Measurements from ENCODE around the gene PDE9A.

DNA sequence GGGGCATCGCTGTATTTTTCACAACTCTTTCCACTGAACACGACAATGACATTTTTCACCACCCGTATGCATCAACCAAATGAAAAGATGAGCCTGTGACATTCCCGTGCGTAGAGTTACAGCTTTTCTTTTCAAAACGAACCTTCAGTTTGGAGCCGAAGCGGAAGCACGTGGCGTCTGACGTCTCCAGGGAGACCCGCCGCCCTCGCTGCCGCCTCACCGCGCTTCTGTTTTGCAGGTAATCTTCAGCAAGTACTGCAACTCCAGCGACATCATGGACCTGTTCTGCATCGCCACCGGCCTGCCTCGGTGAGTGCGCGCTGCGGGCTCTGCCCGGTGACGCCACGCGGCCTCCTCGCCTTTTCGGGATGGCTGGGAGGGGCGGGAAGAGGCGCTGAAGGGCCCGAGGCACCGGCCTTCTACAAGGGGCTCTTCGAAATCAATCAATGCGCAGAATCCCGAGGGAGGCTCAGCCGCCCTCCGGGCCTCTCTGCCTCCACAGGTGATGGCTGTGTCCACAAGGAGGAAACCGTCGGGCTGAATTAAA, 32.6 kb downstream of the PDE9A start:
- no peak for TF ChIP-seq POLR2A (IDR thresholded peaks at IDR 0.05; ENCODE audit: low read depth, low read length)
- TF ChIP-seq POLR2AphosphoS5 (IDR thresholded peaks at IDR 0.05; ENCODE audit: low read depth, low read length): no peak

Measured in GM12892 (cell line).